IPS DF 6.9 (cell line): ENCODE results near the gene ARIH2.

Experiments
- DNase-seq: peaks from one replicate; pipeline ENCODE4 v3.0.0-alpha.2; 2013; ENCODE audit warnings: low read depth, low spot score
- H3K27ac ChIP-seq: one replicate; pipeline ENCODE4 v1.5.1; 2013; ENCODE audit warnings: low read length, control low read depth
- H3K27me3 ChIP-seq: 2 replicates; pipeline ENCODE4 v1.6.1; 2013; ENCODE audit warnings: mild to moderate bottlenecking, low read length; ENCODE audit not compliant: control insufficient read depth, insufficient read depth
- H3K36me3 ChIP-seq: 2 replicates; pipeline ENCODE4 v1.6.1; 2013; ENCODE audit warnings: low read length; ENCODE audit not compliant: control insufficient read depth, insufficient read depth
- H3K4me1 ChIP-seq: 2 replicates; pipeline ENCODE4 v1.6.1; 2013; ENCODE audit warnings: low read length; ENCODE audit not compliant: control insufficient read depth, insufficient read depth
- H3K4me3 ChIP-seq: 2 replicates; pipeline ENCODE4 v1.5.1; 2013; ENCODE audit warnings: mild to moderate bottlenecking, low read length
- H3K9me3 ChIP-seq: 2 replicates; pipeline ENCODE4 v1.6.1; 2013; ENCODE audit warnings: low read length, inconsistent platforms; ENCODE audit not compliant: control insufficient read depth, insufficient read depth
- WGBS: extraction: QIAGEN DNeasy Blood & Tissue Kit; methylation state at CpG from one replicate; pipeline ENCODE4 v1.1.7; 2013; ENCODE audit warnings: mixed read lengths, missing lambda C conversion rate; ENCODE audit not compliant: insufficient read length, insufficient coverage; 5-methylcytosine and 5-hydroxymethylcytosine counted together

Gene ARIH2

DNA sequence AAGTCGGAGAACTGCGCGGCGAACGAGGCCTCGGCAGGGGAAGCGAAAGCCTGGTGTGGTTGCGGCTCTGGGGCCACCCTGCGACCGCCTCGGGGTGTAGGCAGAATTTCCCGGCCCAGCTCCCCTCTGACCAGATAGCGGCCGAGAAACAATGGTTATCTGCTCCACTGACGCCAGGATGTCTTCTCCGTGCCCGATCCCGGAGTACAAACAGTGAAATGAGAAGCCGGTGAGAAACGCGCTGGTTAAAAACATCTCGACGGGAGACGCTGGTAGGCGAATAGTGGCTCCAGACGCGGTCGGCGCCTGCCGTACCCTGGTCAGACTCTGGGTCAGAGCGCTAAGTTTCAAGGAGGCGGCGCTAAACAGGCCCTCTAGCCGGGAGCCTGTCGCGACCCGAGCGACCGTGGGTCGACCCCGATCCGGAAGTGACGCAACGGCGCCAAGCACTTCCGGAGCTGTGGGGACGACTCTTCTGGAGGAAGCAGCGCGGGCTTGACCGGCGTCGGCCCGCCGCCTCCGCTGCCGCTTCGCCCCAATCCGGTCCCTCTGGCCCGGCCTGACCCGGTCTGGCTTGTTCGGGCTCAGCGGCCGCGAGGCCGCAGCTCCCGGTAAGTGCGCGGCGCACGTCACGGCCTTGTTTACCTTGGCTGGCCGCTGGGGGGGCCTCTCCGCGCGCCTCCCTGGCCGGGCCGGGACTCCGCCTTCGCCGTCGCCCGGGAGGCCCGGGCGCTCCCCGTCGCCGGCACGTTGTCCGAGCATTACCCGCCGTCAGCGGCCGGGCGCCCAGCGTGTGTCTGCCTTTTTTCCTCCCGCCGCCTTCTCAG lies at the start of gene ARIH2:
Gene ARIH2, plus strand, starts transcription at position 455 of the 827 bp plus-strand sequence. CDS start 8,717 bp downstream, outside the sequence.
- H3K27ac ChIP-seq = no peak within 1 kb of the TSS
- no peaks in the 10 kb centered on the region for H3K36me3 ChIP-seq
- H3K27me3 ChIP-seq = no peaks in the 10 kb centered on the region
- WGBS = no CpG with 5 or more reads among the region's 97 CpGs
- DNase-seq = peak; percentile 73
- H3K4me1 ChIP-seq = no peaks in the 10 kb centered on the region
- H3K4me3 ChIP-seq = peak within 1 kb of the TSS; percentile 84
- no peaks in the 10 kb centered on the region for H3K9me3 ChIP-seq

DNA sequence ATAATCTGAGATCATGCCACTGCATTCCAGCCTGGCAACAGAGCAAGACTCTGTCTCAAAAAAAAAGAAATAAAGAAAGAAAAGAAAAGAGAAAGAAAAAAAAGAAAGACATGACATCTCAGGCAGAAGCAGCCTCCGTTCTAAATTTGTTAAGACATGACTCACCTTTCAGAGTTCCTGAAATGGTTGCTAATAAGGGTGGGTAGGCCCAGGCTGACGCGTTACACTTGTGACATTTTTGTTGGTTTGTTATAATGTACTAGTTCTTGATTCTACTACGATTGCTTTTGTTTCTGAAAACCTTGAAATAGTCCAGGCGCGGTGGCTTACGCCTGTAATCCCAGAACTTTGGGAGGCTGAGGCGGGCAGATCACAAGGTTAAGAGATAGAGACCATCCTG lies 41.0 kb upstream of the ARIH2 start:
- WGBS = no CpG with 5 or more reads among the region's 8 CpGs
- no peaks in the 10 kb centered on the region for H3K36me3 ChIP-seq
- no peaks in the 10 kb centered on the region for H3K9me3 ChIP-seq
- H3K27ac ChIP-seq = no peak overlapping the region
- no peak overlapping the region for H3K4me3 ChIP-seq
- no peak for DNase-seq
- H3K4me1 ChIP-seq = no peaks in the 10 kb centered on the region
- H3K27me3 ChIP-seq = no peaks in the 10 kb centered on the region

DNA sequence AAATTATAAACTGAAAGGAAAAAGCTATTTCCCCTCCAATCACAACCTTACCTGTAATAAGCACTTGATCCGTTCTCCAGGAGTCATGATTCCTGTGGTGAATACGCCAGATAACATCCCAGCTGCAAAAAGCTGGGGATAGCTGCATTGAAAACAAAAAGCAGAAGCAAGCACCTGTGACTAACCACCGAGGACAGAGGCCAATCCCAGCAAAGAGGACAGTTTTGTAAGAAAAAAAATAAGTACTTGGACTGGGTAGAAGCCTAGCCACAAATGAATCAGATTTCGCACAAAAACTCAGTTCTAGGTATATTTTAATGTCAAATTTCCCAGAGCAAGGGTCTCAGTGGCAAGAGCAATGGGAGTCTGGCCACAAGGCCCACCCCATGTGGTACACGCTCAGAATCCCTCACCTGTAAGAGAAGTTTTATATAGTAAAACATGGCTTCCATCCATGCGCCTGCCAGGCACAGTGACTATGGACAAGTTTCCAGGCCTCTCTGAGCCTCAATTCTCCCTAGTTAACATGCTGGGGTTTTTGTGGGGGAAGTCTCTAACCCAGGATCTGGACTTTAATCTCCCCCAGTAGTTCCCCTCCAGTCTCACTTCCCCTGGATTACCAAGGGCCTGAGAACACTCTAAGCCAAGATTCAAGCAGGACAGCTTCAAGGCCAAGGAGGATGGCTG lies 39.2 kb upstream of the ARIH2 start:
- Histone ChIP-seq H3K36me3 (no peaks in the 10 kb centered on the region), H3K4me1 (no peaks in the 10 kb centered on the region), H3K4me3 (no peak overlapping the region), H3K9me3 (no peaks in the 10 kb centered on the region), H3K27ac (no peak overlapping the region), H3K27me3 (no peaks in the 10 kb centered on the region)
- WGBS = no CpG with 5 or more reads among the region's 6 CpGs
- no peak for DNase-seq

DNA sequence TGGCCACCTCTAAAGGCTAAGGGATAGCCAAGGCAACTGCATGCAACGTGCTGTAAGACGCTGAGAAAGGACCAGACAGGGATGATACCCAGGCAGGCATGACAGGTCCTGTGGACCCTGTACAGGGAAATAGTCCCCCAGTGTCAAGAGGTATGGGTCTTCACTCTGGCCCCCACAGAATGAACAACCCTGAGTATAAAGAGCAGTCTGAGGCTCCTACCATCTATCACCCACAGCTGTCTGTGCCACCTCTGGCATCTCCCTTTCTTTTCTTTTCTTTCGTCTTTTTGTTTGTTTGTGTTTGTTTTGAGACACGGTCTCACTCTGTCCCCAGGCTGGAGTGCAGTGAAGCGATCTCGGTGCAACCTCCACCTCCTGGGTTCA lies 38.7 kb upstream of the ARIH2 start:
- no CpG with 5 or more reads among the region's 6 CpGs for WGBS
- Histone ChIP-seq H3K27me3 (no peaks in the 10 kb centered on the region), H3K4me3 (no peak overlapping the region), H3K9me3 (no peaks in the 10 kb centered on the region), H3K4me1 (no peaks in the 10 kb centered on the region), H3K36me3 (no peaks in the 10 kb centered on the region), H3K27ac (no peak overlapping the region)
- DNase-seq = no peak

DNA sequence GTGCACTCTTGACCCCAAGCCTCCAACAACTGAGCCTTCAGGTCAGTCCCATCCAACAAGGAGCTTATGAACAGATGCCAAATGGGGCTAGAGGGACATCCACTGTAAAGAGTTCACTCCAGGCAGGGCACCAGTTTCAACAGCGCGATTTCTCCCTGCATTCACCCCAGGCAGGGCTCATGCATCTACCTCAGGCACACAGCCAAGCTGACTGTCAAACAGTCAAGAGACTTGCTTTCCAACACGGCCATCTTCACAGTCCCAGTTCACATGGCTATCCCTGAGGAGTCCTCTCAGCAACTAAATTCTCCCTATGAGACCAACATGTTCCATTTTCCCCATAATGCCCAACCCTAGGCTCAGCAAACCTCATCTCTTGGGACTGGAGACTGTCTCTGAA lies 37.6 kb upstream of the ARIH2 start:
- Histone ChIP-seq H3K9me3 (no peaks in the 10 kb centered on the region), H3K36me3 (no peaks in the 10 kb centered on the region), H3K27me3 (no peaks in the 10 kb centered on the region), H3K27ac (no peak overlapping the region), H3K4me1 (no peaks in the 10 kb centered on the region), H3K4me3 (no peak overlapping the region)
- no CpG with 5 or more reads among the region's 3 CpGs for WGBS
- DNase-seq = no peak

DNA sequence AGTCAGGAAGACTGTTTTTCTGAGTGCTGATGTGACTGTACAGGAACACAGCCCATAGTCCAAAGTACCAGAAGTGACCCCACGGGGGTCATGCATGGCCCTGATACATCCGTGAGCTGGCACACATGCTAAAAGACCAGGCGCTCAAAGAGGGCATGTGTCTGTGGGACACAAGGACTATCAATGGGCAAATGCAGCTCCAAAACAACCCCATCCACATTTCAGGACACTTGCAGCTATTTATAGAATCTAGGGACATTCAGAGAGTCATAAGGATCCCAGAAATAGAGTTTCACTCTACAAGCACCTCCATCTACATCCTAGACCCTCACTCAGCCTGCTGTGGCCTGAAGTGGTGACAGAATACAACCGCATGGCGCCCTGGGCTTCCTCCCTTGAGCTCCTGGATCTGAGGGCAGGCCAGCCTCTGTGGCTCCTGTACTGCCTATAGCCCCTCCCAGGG lies 37.0 kb upstream of the ARIH2 start:
- no peaks in the 10 kb centered on the region for H3K27me3 ChIP-seq
- no peak overlapping the region for H3K4me3 ChIP-seq
- WGBS = no CpG with 5 or more reads among the region's 5 CpGs
- H3K9me3 ChIP-seq = no peaks in the 10 kb centered on the region
- no peaks in the 10 kb centered on the region for H3K4me1 ChIP-seq
- DNase-seq = no peak
- H3K36me3 ChIP-seq = no peaks in the 10 kb centered on the region
- no peak overlapping the region for H3K27ac ChIP-seq

DNA sequence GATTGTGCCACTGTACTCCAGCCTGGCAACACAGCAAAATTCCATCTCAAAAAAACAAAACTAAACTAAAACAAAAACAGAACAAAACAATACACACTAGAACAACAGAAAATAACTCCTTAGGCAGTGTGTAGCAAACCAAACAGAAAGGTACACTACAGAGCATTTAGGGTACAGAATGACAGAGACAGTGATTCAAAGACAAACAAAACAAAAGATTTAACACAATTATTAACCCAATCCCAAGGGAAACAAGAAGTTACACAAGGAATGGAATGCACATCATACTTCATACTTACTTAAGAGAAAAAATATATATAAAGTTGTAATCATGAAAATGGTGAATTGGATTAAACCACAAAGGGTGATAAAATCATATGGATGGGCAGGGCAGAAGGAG lies 32.9 kb upstream of the ARIH2 start:
- H3K4me1 ChIP-seq = no peaks in the 10 kb centered on the region
- H3K27ac ChIP-seq = no peak overlapping the region
- H3K27me3 ChIP-seq = no peaks in the 10 kb centered on the region
- H3K36me3 ChIP-seq = no peaks in the 10 kb centered on the region
- no peak for DNase-seq
- no peak overlapping the region for H3K4me3 ChIP-seq
- no peaks in the 10 kb centered on the region for H3K9me3 ChIP-seq

DNA sequence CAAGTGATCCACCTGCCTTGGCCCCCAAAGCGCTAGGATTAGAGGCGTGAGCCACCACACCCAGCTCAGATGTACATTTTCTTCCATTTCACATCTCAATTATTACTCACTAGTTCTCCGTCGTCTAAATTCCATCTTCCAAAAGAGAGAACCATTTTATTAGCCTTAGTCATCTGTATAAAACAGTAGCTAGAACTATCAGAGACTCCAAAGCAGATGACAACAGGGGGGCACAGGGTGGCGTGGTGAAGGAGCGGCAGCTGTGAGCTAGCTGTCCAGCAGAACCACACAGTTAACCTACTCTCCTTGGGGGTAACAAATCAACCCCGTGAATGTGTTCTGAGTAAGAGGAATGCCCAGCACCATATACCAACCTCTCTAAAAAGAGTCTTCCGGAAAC lies 27.0 kb upstream of the ARIH2 start:
- H3K4me3 ChIP-seq = no peak overlapping the region
- H3K4me1 ChIP-seq = no peaks in the 10 kb centered on the region
- H3K9me3 ChIP-seq = no peaks in the 10 kb centered on the region
- no peaks in the 10 kb centered on the region for H3K36me3 ChIP-seq
- H3K27ac ChIP-seq = no peak overlapping the region
- DNase-seq = no peak
- WGBS = 100% methylated on average over 2 of the region's 8 CpGs
- H3K27me3 ChIP-seq = no peaks in the 10 kb centered on the region

DNA sequence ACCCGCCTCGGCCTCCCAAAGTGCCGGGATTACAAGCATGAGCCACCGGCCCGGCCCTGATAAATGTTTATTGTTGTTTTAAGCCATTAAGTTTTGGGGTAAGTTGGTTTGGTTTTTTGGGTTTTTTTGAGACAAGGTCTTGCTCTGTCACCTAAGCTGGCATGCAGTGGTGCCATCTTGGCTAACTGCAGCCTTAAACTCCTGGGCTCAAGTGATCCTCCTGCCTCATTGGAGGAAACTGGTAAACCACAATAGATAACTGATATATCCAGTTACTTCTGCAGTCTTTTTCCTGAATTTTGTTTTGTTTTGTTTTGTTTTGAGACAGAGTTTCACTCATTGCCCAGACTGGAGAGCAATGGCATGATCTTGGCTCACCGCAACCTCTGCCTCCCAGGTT lies 24.1 kb upstream of the ARIH2 start:
- WGBS = no CpG with 5 or more reads among the region's 6 CpGs
- Histone ChIP-seq H3K4me3 (no peak overlapping the region), H3K27ac (no peak overlapping the region), H3K4me1 (no peaks in the 10 kb centered on the region), H3K36me3 (no peaks in the 10 kb centered on the region), H3K9me3 (no peaks in the 10 kb centered on the region), H3K27me3 (no peaks in the 10 kb centered on the region)
- no peak for DNase-seq

DNA sequence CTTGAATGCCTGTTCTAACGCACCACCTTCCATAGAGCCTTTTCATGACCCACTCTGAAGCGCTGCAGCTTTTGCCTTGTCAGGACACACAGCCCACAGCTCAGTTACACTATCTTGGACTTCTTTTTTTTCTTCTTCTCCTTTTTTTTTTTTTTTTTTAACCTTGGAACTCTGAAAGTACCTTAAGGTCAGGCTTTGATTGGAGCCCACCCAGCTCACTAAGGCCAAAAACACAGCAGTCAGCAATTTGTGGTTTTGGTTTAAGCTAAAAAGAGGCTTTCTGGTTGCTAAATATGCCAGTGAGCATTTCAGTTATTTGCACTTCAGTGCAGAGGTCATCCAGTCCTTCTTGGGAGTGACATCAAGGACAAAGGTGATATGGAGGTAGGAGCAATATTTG lies 21.7 kb upstream of the ARIH2 start:
- H3K36me3 ChIP-seq = no peaks in the 10 kb centered on the region
- H3K27ac ChIP-seq = no peak overlapping the region
- no peaks in the 10 kb centered on the region for H3K4me1 ChIP-seq
- no peak for DNase-seq
- no peak overlapping the region for H3K4me3 ChIP-seq
- WGBS = no CpG with 5 or more reads among the region's 2 CpGs
- no peaks in the 10 kb centered on the region for H3K9me3 ChIP-seq
- H3K27me3 ChIP-seq = no peaks in the 10 kb centered on the region
